Measurements from ENCODE around the gene REEP1.
"Not testable (repeated sequence)": the region's sequence is repeated elsewhere in the genome, so short reads cannot be mapped to it uniquely, and the experiment has no call there.

The REEP1 gene

GRCh38 chr2:86258106-86258505, 79.3 kb downstream of the REEP1 start:
- Histone ChIP-seq H3K4me3 (ENCODE audit: low read length) (no peak overlapping the region), H3K36me3 (ENCODE audit: control insufficient read depth, insufficient read depth, low read length) (no peaks in the 10 kb centered on the region), H3K27me3 (ENCODE audit: control insufficient read depth, insufficient read depth, low read length) (no peaks in the 10 kb centered on the region), H3K9ac (ENCODE audit: low read length) (no peak overlapping the region), H3K27ac (ENCODE audit: low read depth, low read length) (no peak overlapping the region), H3K4me1 (ENCODE audit: control insufficient read depth, insufficient read depth, low read length) (peaks cover 23% of the 10 kb centered on the region)

- H3K27ac ChIP-seq (ENCODE audit: low read depth, low read length): peak overlapping the region; percentile 65
Observed at GRCh38 chr2:86256982-86257381, 80.4 kb downstream of the REEP1 start.

GRCh38 chr2:86256300-86256699, 81.1 kb downstream of the REEP1 start:
- H3K9ac ChIP-seq (ENCODE audit: low read length): no peak overlapping the region
- peaks cover 30% of the 10 kb centered on the region for H3K4me1 ChIP-seq (ENCODE audit: control insufficient read depth, insufficient read depth, low read length)
- no peak overlapping the region for H3K4me3 ChIP-seq (ENCODE audit: low read length)
- no peaks in the 10 kb centered on the region for H3K36me3 ChIP-seq (ENCODE audit: control insufficient read depth, insufficient read depth, low read length)
- H3K27me3 ChIP-seq (ENCODE audit: control insufficient read depth, insufficient read depth, low read length): no peaks in the 10 kb centered on the region
- peak overlapping the region; percentile 65 for H3K27ac ChIP-seq (ENCODE audit: low read depth, low read length)

More at GRCh38 chr2:86256982-86257381, 80.4 kb downstream of the REEP1 start:
- Histone ChIP-seq H3K4me3 (ENCODE audit: low read length) (no peak overlapping the region), H3K4me1 (ENCODE audit: control insufficient read depth, insufficient read depth, low read length) (peaks cover 27% of the 10 kb centered on the region), H3K9ac (ENCODE audit: low read length) (no peak overlapping the region), H3K27me3 (ENCODE audit: control insufficient read depth, insufficient read depth, low read length) (no peaks in the 10 kb centered on the region), H3K36me3 (ENCODE audit: control insufficient read depth, insufficient read depth, low read length) (no peaks in the 10 kb centered on the region)

- H3K4me1 ChIP-seq (ENCODE audit: control insufficient read depth, insufficient read depth, low read length): peaks cover 43% of the 10 kb centered on the region
- no peaks in the 10 kb centered on the region for H3K36me3 ChIP-seq (ENCODE audit: control insufficient read depth, insufficient read depth, low read length)
- H3K27me3 ChIP-seq (ENCODE audit: control insufficient read depth, insufficient read depth, low read length): no peaks in the 10 kb centered on the region
- peak overlapping the region; percentile 40 for H3K4me3 ChIP-seq (ENCODE audit: low read length)
- H3K27ac ChIP-seq (ENCODE audit: low read depth, low read length): peak overlapping the region; percentile 87
- H3K9ac ChIP-seq (ENCODE audit: low read length): no peak overlapping the region
Observed at GRCh38 chr2:86254576-86255538, 82.6 kb downstream of the REEP1 start.

- H3K27ac ChIP-seq (ENCODE audit: low read depth, low read length): no peak overlapping the region
- no peak overlapping the region for H3K9ac ChIP-seq (ENCODE audit: low read length)
- H3K27me3 ChIP-seq (ENCODE audit: control insufficient read depth, insufficient read depth, low read length): no peaks in the 10 kb centered on the region
- no peak overlapping the region for H3K4me3 ChIP-seq (ENCODE audit: low read length)
- H3K36me3 ChIP-seq (ENCODE audit: control insufficient read depth, insufficient read depth, low read length): no peaks in the 10 kb centered on the region
- H3K4me1 ChIP-seq (ENCODE audit: control insufficient read depth, insufficient read depth, low read length): peaks cover 49% of the 10 kb centered on the region
Observed at GRCh38 chr2:86253424-86253823, 84.0 kb downstream of the REEP1 start.

- Histone ChIP-seq H3K4me3 (ENCODE audit: low read length) (no peak overlapping the region), H3K27ac (ENCODE audit: low read depth, low read length) (peak overlapping the region; percentile 49), H3K4me1 (ENCODE audit: control insufficient read depth, insufficient read depth, low read length) (peaks cover 47% of the 10 kb centered on the region), H3K9ac (ENCODE audit: low read length) (no peak overlapping the region), H3K27me3 (ENCODE audit: control insufficient read depth, insufficient read depth, low read length) (no peaks in the 10 kb centered on the region), H3K36me3 (ENCODE audit: control insufficient read depth, insufficient read depth, low read length) (no peaks in the 10 kb centered on the region)
Observed at GRCh38 chr2:86251840-86252266, 85.6 kb downstream of the REEP1 start.

GRCh38 chr2:86249579-86250391, 87.6 kb downstream of the REEP1 start:
- Histone ChIP-seq H3K4me1 (ENCODE audit: control insufficient read depth, insufficient read depth, low read length) (peaks cover 30% of the 10 kb centered on the region), H3K27me3 (ENCODE audit: control insufficient read depth, insufficient read depth, low read length) (no peaks in the 10 kb centered on the region), H3K9ac (ENCODE audit: low read length) (no peak overlapping the region), H3K27ac (ENCODE audit: low read depth, low read length) (peak overlapping the region; percentile 83), H3K4me3 (ENCODE audit: low read length) (no peak overlapping the region), H3K36me3 (ENCODE audit: control insufficient read depth, insufficient read depth, low read length) (no peaks in the 10 kb centered on the region)

- H3K4me1 ChIP-seq (ENCODE audit: control insufficient read depth, insufficient read depth, low read length): peaks cover 29% of the 10 kb centered on the region
- no peak overlapping the region for H3K4me3 ChIP-seq (ENCODE audit: low read length)
- H3K27ac ChIP-seq (ENCODE audit: low read depth, low read length): peak overlapping the region; percentile 83
- H3K9ac ChIP-seq (ENCODE audit: low read length): no peak overlapping the region
- no peaks in the 10 kb centered on the region for H3K36me3 ChIP-seq (ENCODE audit: control insufficient read depth, insufficient read depth, low read length)
- H3K27me3 ChIP-seq (ENCODE audit: control insufficient read depth, insufficient read depth, low read length): no peaks in the 10 kb centered on the region
Observed at GRCh38 chr2:86249176-86249575, 88.2 kb downstream of the REEP1 start.

- H3K4me1 ChIP-seq (ENCODE audit: control insufficient read depth, insufficient read depth, low read length): peaks cover 23% of the 10 kb centered on the region
- H3K36me3 ChIP-seq (ENCODE audit: control insufficient read depth, insufficient read depth, low read length); H3K27ac ChIP-seq (ENCODE audit: low read depth, low read length); H3K27me3 ChIP-seq (ENCODE audit: control insufficient read depth, insufficient read depth, low read length); H3K9ac ChIP-seq (ENCODE audit: low read length); H3K4me3 ChIP-seq (ENCODE audit: low read length): not testable (repeated sequence)
Observed at GRCh38 chr2:86245222-86245621, 92.2 kb downstream of the REEP1 start.

- H3K27ac ChIP-seq (ENCODE audit: low read depth, low read length): peak overlapping the region; percentile 70
- peaks cover 19% of the 10 kb centered on the region for H3K4me1 ChIP-seq (ENCODE audit: control insufficient read depth, insufficient read depth, low read length)
- H3K27me3 ChIP-seq (ENCODE audit: control insufficient read depth, insufficient read depth, low read length): not testable (repeated sequence)
Observed at GRCh38 chr2:86244781-86245180, 92.6 kb downstream of the REEP1 start.

GRCh38 chr2:86243950-86244733, 93.3 kb downstream of the REEP1 start:
- H3K4me1 ChIP-seq (ENCODE audit: control insufficient read depth, insufficient read depth, low read length): peaks cover 15% of the 10 kb centered on the region
- H3K36me3 ChIP-seq (ENCODE audit: control insufficient read depth, insufficient read depth, low read length): no peaks in the 10 kb centered on the region
- no peak overlapping the region for H3K4me3 ChIP-seq (ENCODE audit: low read length)
- peak overlapping the region; percentile 70 for H3K27ac ChIP-seq (ENCODE audit: low read depth, low read length)
- no peaks in the 10 kb centered on the region for H3K27me3 ChIP-seq (ENCODE audit: control insufficient read depth, insufficient read depth, low read length)
- no peak overlapping the region for H3K9ac ChIP-seq (ENCODE audit: low read length)

More at GRCh38 chr2:86244781-86245180, 92.6 kb downstream of the REEP1 start:
- H3K9ac ChIP-seq (ENCODE audit: low read length); H3K36me3 ChIP-seq (ENCODE audit: control insufficient read depth, insufficient read depth, low read length); H3K4me3 ChIP-seq (ENCODE audit: low read length): not testable (repeated sequence)

- H3K4me3 ChIP-seq (ENCODE audit: low read length): peak overlapping the region; percentile 26
- peak overlapping the region; percentile 70 for H3K27ac ChIP-seq (ENCODE audit: low read depth, low read length)
- peaks cover 13% of the 10 kb centered on the region for H3K4me1 ChIP-seq (ENCODE audit: control insufficient read depth, insufficient read depth, low read length)
- H3K27me3 ChIP-seq (ENCODE audit: control insufficient read depth, insufficient read depth, low read length): no peaks in the 10 kb centered on the region
- H3K36me3 ChIP-seq (ENCODE audit: control insufficient read depth, insufficient read depth, low read length): no peaks in the 10 kb centered on the region
- no peak overlapping the region for H3K9ac ChIP-seq (ENCODE audit: low read length)
Observed at GRCh38 chr2:86243272-86243671, 94.2 kb downstream of the REEP1 start.

All from rectal smooth muscle tissue (tissue), 1 donor.